GM21723 (cell line): ENCODE results near the gene WIF1.

Experiments
- ATAC-seq: cut with Tn5 transposase; IDR thresholded peaks from one replicate; pipeline ENCODE4 v1.9.1; 2021; ENCODE audit warnings: mild to moderate bottlenecking, moderate library complexity; ENCODE audit not compliant: unreplicated experiment

WIF1 gene

DNA sequence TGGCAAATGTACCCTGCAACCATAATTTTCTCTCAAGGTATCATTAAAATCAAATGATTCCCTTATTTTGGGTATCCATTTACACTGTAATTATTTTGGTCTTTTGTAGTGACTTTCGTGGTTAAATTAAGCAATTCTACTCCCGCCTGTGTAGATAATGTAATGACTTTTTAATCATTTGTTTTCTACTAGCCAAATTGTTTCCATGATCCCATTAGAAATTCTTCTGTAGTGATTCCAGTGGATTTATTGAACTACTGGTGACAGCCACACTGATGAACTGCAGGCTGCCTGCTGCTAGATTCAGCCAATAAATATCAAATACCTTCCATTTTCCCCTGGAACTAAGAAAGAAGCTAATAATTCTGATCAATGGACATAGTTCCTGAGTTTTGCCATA, 96.0 kb downstream of the WIF1 start:
- no peak for ATAC-seq

GRCh38 chr12:65023485-65023884, 97.6 kb downstream of the WIF1 start:
- ATAC-seq = no peak

- ATAC-seq = no peak
Measured at GRCh38 chr12:65022960-65023359, 98.1 kb downstream of the WIF1 start.

GRCh38 chr12:65022421-65022820, 98.7 kb downstream of the WIF1 start:
- no peak for ATAC-seq

DNA sequence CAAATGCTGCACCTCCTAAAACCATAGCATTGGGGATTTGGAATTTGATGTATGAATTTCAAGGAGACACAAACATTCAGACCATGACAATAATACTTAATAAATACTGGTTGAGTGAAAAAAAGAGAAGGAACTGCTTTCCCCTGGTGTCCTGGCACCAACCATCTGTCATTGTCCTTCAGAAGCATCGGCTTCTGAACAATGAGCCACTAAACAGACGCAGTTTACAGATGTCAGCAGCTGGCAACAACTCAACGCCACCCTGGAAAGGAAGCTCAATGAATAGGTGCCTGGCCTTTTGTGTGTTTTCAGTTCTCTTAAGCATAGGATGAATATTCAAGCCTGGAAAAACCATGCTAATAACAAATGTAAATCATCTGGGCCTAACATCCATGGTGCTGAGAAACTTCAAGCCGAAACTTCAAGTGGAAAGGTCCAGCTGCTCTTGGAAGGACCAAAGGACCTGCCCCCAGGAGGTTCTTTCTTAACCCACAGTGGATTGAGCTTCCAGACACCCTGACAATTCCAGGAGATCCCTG, 101.3 kb downstream of the WIF1 start:
- no peak for ATAC-seq

DNA sequence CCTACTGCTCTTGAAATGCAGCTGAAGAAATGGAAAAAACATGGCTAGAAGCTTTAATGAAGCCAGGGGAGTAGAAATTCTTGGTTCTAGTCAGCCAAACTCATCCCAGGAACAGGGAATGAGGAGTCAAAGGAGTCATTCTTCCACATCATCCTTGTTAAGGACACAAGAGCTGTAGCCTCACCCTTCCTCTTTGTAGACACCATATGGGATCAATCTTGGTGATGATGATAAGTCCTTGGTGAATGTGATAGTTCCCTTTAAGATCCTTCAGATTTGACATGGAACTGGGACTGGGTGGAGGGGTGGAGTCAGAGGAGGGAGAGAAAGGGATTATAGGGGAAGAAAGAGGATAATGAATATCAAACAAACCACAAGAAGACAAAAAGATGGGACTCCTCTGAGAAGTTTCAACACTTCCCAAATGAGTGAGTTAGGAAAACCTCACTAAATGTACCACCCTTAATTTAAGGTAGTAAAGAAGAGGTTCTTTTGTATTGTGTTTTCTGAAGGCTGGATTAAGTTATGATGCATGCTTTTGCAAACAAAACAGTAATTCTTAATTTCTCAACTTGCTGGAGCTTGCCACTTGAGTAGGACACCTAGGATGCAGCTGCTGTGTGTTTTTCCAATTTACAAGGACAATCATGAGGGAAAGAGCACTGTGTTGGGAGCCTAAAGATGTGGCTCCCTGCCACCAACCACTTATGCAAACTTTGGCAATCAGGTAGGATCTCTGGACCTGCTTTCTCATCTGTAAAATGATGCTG, 104.0 kb downstream of the WIF1 start:
- no peak for ATAC-seq

GRCh38 chr12:65015850-65016249, 105.3 kb downstream of the WIF1 start:
- ATAC-seq = no peak

DNA sequence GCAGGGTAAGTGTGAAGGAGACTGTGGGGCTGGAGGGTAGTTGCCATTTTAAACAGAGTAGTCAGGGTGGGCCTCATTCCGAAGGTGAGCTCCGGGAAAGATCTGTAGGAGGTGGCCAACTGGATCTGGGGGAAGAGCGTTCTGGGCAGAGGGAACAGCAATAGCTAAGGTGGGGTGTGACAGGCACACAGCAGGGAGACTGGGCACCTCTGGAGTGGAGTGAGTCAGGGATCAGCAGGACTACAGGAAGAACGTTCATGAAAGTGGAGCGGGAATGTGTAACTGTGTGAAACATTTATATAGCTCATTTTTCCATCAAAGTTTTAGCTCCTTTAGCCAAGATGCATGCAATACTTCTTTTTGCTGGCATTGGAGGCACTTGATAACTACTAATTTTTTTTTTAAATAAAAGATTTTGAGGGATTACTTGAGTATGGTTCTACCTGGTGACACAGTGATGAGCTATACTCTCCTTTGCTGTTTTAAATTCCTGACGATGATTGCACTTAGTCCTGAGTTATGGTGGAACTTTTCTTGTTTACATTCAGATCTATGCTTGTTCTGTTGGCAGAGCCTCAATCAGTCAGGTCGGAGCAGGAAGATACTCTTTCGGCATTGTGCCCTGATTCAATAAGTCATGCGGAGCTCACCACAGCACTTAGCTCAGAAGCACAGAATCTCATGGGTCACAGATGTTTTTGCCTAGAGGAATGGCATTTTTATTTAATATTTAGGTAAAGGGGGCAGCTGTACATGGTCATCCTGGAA, 106.4 kb downstream of the WIF1 start:
- ATAC-seq = no peak

DNA sequence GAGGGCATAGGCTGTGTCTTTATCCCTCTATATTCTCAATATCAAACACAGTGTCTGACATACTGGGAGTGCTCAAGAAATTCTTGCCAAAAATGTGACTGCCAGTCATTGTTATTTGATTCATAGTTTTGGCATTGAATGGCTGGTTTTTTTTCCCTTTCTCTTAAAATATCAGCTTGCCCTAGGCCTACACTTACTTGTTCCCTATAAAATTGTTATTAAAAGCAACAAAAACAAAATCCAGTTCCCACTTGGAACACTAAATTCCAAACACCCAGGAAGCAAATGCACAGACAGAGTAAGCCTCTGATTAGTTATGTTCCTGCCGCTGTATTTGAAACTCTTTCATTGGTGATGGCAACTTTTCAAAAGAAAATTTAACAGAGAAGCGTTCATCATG, 110.7 kb downstream of the WIF1 start:
- ATAC-seq = no peak

DNA sequence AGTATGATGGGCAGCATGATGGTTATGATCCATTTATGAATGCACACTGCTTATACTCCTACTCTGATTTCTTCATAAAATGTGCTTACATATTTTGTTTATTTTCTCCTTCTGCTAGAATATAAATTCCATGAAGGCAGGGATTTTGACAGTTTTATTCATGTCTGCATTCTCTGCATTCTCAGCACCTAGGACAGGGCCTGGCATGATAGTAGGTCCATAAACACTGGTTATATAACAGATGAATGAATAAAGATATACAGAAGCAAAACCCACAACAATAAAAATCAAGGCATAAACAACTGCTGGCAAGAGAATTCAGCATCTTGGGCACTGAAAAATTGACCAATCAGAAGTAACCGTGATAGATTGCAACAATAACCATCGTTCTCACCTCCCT, 115.4 kb downstream of the WIF1 start:
- ATAC-seq = no peak

DNA sequence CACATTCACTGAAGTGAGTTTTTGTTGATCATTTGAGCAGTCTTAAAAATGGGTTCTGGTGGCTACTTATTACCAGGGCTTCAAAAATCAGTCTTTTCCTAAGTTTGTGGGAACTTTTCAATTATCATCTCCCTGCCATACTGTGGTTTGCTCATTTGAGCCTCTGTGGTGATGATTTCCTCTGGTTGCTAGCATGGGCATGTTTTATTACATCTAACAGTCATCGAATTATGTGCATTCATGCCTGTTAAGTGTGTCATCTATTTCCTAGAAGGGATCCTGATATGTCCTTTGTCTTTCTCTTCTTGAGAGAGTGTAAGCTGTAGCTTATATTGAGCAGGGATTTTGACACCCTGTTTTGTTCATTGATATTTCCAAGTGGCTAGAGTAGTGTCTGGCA, 116.8 kb downstream of the WIF1 start:
- no peak for ATAC-seq
